Calu3 (cell line): ENCODE results near the gene RNF135. TPM values are rescaled to one million over a fixed set of nuclear protein-coding genes. Genes with fewer than 3 reads are reported as not detected.

Experiments used
- BruUV-seq: library from RNA; stranded (reverse); fragments of 400-500 nt; replicated peaks from 2 replicates; lab custom pipeline; 2021; lab: Mats Ljungman, UMichigan
- CTCF ChIA-PET: fragments of 300-600 bp; sonication (Branson Sonifier 250); formaldehyde crosslinking; loops from one replicate; lab custom pipeline; 2022; ENCODE audit warnings: antibody characterized with exemption; lab: Charles Lee
- DNase-seq: peaks from one replicate; pipeline ENCODE4 v3.0.0; 2022
- H3K27ac Mint-ChIP-seq: one replicate; pipeline ENCODE4 v1.8.0; 2022; ENCODE audit warnings: mixed read lengths; ENCODE audit not compliant: unreplicated experiment
- H3K27me3 Mint-ChIP-seq: one replicate; pipeline ENCODE4 v1.8.0; 2022; ENCODE audit warnings: mixed read lengths; ENCODE audit not compliant: unreplicated experiment
- H3K36me3 Mint-ChIP-seq: one replicate; pipeline ENCODE4 v1.8.0; 2022; ENCODE audit warnings: mild to moderate bottlenecking, moderate library complexity, mixed read lengths; ENCODE audit not compliant: insufficient read depth, unreplicated experiment
- H3K4me1 Mint-ChIP-seq: one replicate; pipeline ENCODE4 v1.8.0; 2022; ENCODE audit warnings: mild to moderate bottlenecking, low read depth, mixed read lengths; ENCODE audit not compliant: unreplicated experiment
- H3K4me3 Mint-ChIP-seq: one replicate; pipeline ENCODE4 v1.8.0; 2022; ENCODE audit warnings: mild to moderate bottlenecking, low read depth, moderate library complexity, mixed read lengths; ENCODE audit not compliant: unreplicated experiment
- H3K9me3 Mint-ChIP-seq: one replicate; pipeline ENCODE4 v1.8.0; 2022; ENCODE audit warnings: low read depth, mixed read lengths; ENCODE audit not compliant: unreplicated experiment
- CTCF ChIP-seq: fragments of 200-600 bp; IDR thresholded peaks from one replicate; pipeline ENCODE4 v1.8.0; 2022; ENCODE audit warnings: antibody characterized with exemption; ENCODE audit not compliant: unreplicated experiment
- intact Hi-C: fragments of 100-400 bp; cut with micrococcal nuclease; formaldehyde crosslinking; loops from one replicate; pipeline ENCODE4 v1.10.0; 2022; ENCODE audit not compliant: unreplicated experiment
- total RNA-seq: library from RNA; stranded (reverse); gene quantifications from 2 replicates; pipeline ENCODE4 v1.2.3, GENCODE V29; 2022

RNF135 gene
- total RNA-seq, 1 experiment from 2014 or later: 7.5 TPM

- Mint-ChIP-seq H3K9me3 (no peaks in the 10 kb centered on the region), H3K4me3 (no peak overlapping the region), H3K27ac (no peak overlapping the region), H3K27me3 (no peaks in the 10 kb centered on the region), H3K36me3 (no peaks in the 10 kb centered on the region), H3K4me1 (no peaks in the 10 kb centered on the region)
- DNase-seq: peak; percentile 45
- BruUV-seq: no TSS peak
- intact Hi-C loops: no loop called here
- CTCF ChIA-PET: no interaction called here
- TF ChIP-seq CTCF: no peak
These were observed 20.0 kb upstream of the RNF135 start for GRCh38 chr17:30950669-30951399.

GRCh38 chr17:30952638-30953393, 18.0 kb upstream of the RNF135 start:
- TF ChIP-seq CTCF: no peak
- Mint-ChIP-seq H3K27ac (no peak overlapping the region), H3K36me3 (no peaks in the 10 kb centered on the region), H3K27me3 (peaks cover 7% of the 10 kb centered on the region), H3K4me1 (no peaks in the 10 kb centered on the region), H3K4me3 (no peak overlapping the region), H3K9me3 (no peaks in the 10 kb centered on the region)
- intact Hi-C loops: no loop called here
- CTCF ChIA-PET: no interaction called here
- DNase-seq: no peak
- no TSS peak for BruUV-seq

GRCh38 chr17:30954046-30954830, 16.6 kb upstream of the RNF135 start:
- intact Hi-C loops: no loop called here
- H3K27ac Mint-ChIP-seq: no peak overlapping the region
- H3K4me1 Mint-ChIP-seq: no peaks in the 10 kb centered on the region
- H3K36me3 Mint-ChIP-seq: no peaks in the 10 kb centered on the region
- H3K9me3 Mint-ChIP-seq: no peaks in the 10 kb centered on the region
- CTCF ChIA-PET: interaction anchor here (0.5 to 0.7 kb wide), 2 partner anchors 8 to 102 kb away, joined by 3 to 6 read pairs; no protein-coding TSS in a partner anchor
- TF ChIP-seq CTCF: no peak
- no peak overlapping the region for H3K4me3 Mint-ChIP-seq
- BruUV-seq: no TSS peak
- H3K27me3 Mint-ChIP-seq: peaks cover 21% of the 10 kb centered on the region
- no peak for DNase-seq

- H3K36me3 Mint-ChIP-seq: no peaks in the 10 kb centered on the region
- H3K4me3 Mint-ChIP-seq: no peak overlapping the region
- CTCF ChIA-PET: no interaction called here
- peaks cover 25% of the 10 kb centered on the region for H3K27me3 Mint-ChIP-seq
- intact Hi-C loops: no loop called here
- BruUV-seq: no TSS peak
- H3K9me3 Mint-ChIP-seq: no peaks in the 10 kb centered on the region
- no peak for TF ChIP-seq CTCF
- no peak for DNase-seq
- no peaks in the 10 kb centered on the region for H3K4me1 Mint-ChIP-seq
- no peak overlapping the region for H3K27ac Mint-ChIP-seq
These were observed 14.0 kb upstream of the RNF135 start for GRCh38 chr17:30956764-30957374.
